GM03348 (cell line): Measurements from ENCODE around the gene C10orf67.
"Not testable (repeated sequence)": the region's sequence is repeated elsewhere in the genome, so short reads cannot be mapped to it uniquely, and the experiment has no call there.

Source experiments
- DNase-seq: peaks from one replicate; pipeline ENCODE4 v3.0.0; 2012; ENCODE audit warnings: low spot score

Gene C10orf67

GRCh38 chr10:23344241-23344841 is at the start of gene C10orf67:
Gene C10orf67 (minus strand): TSS chr10:23344797. CDS start chr10:23344774, 23 bp downstream.
- peak; percentile 66 for DNase-seq

- no peak for DNase-seq
These were observed 47.2 kb upstream of the C10orf67 start for GRCh38 chr10:23391821-23392220.

- no peak for DNase-seq
These were observed 46.2 kb upstream of the C10orf67 start for GRCh38 chr10:23390809-23391208.

- DNase-seq: not testable (repeated sequence)
These were observed 45.8 kb upstream of the C10orf67 start for GRCh38 chr10:23390408-23390807.

GRCh38 chr10:23387516-23387915 is 42.9 kb upstream of the C10orf67 start:
- DNase-seq: not testable (repeated sequence)

- no peak for DNase-seq
These were observed 41.5 kb upstream of the C10orf67 start for GRCh38 chr10:23386052-23386451.

GRCh38 chr10:23384364-23384763 is 39.8 kb upstream of the C10orf67 start:
- peak; percentile 46 for DNase-seq

- no peak for DNase-seq
These were observed 39.0 kb upstream of the C10orf67 start for GRCh38 chr10:23383637-23384036.

- DNase-seq: no peak
These were observed 36.9 kb upstream of the C10orf67 start for GRCh38 chr10:23381298-23382040.

GRCh38 chr10:23379686-23380085 is 35.1 kb upstream of the C10orf67 start:
- DNase-seq: no peak

- no peak for DNase-seq
These were observed 31.6 kb upstream of the C10orf67 start for GRCh38 chr10:23376229-23376655.

GRCh38 chr10:23375366-23375765 is 30.8 kb upstream of the C10orf67 start:
- DNase-seq: no peak

GRCh38 chr10:23373156-23373555 is 28.6 kb upstream of the C10orf67 start:
- DNase-seq: no peak

- no peak for DNase-seq
These were observed 26.5 kb upstream of the C10orf67 start for GRCh38 chr10:23371073-23371472.

- DNase-seq: peak; percentile 28
These were observed 25.5 kb upstream of the C10orf67 start for GRCh38 chr10:23370106-23370505.

GRCh38 chr10:23368816-23369640 is 24.4 kb upstream of the C10orf67 start:
- no peak for DNase-seq

- no peak for DNase-seq
These were observed 23.4 kb upstream of the C10orf67 start for GRCh38 chr10:23367896-23368595.

GRCh38 chr10:23365417-23366030 is 20.9 kb upstream of the C10orf67 start:
- DNase-seq: not testable (repeated sequence)

GRCh38 chr10:23364378-23364777 is 19.8 kb upstream of the C10orf67 start:
- no peak for DNase-seq

- no peak for DNase-seq
These were observed 19.2 kb upstream of the C10orf67 start for GRCh38 chr10:23363793-23364135.

GRCh38 chr10:23362879-23363792 is 18.5 kb upstream of the C10orf67 start:
- no peak for DNase-seq
